HCT116 (cell line): ENCODE data around the gene CEND1. TPM values are rescaled to one million over a fixed set of nuclear protein-coding genes. Genes with fewer than 3 reads are reported as not detected.

Experiments used
- ATAC-seq: fragments of 200-7000 bp; cut with Tn5 transposase; 2 replicates; pipeline ENCODE4 v1.9.1; 2020; ENCODE audit warnings: mild to moderate bottlenecking, moderate library complexity
- BruUV-seq: library from RNA; stranded (reverse); fragments of 400-500 nt; replicated peaks from 2 replicates; lab custom pipeline; 2021; lab: Mats Ljungman, UMichigan
- CTCF ChIA-PET: fragments of 300-600 bp; sonication (Branson Sonifier 250); formaldehyde crosslinking; loops from one replicate; lab custom pipeline; 2021; ENCODE audit warnings: antibody characterized with exemption; lab: Charles Lee
- POLR2A ChIA-PET: fragments of 300-600, 350-600 bp; sonication (Branson Sonifier 250); formaldehyde crosslinking; loops from one replicate; lab custom pipeline; 2021; ENCODE audit warnings: antibody characterized with exemption; lab: Charles Lee
- RAD21 ChIA-PET, 2 experiments: fragments of 300-600 bp; sonication (Branson Sonifier 250); formaldehyde crosslinking; loops; one replicate each; lab custom pipeline; 2023; ENCODE audit warnings: low total read pairs in 2 of 2; ENCODE audit not compliant: uncharacterized antibody in 2 of 2, unreplicated experiment in 2 of 2, low non-redundant PET in 1 of 2; lab: Charles Lee
- DNase-seq: peaks from one replicate; pipeline ENCODE4 v3.0.0-alpha.2; 2010; ENCODE audit warnings: low read depth, low spot score
- H2AFZ ChIP-seq: fragments of 200-600 bp; shearing (Covaris generic), sonication (generic); 2 replicates; pipeline ENCODE4 v1.6.1; 2017; ENCODE audit warnings: low read depth, mixed run types, mixed read lengths, antibody characterized with exemption, low read length; ENCODE audit not compliant: poor library complexity, severe bottlenecking
- H3K27ac ChIP-seq: 2 replicates; pipeline ENCODE4 v1.5.1; 2012; ENCODE audit warnings: low read depth, low read length
- H3K27me3 ChIP-seq: fragments of 200-600 bp; sonication (generic); 2 replicates; pipeline ENCODE4 v1.6.1; 2016; ENCODE audit warnings: mixed run types, low read length, mixed read lengths; ENCODE audit not compliant: insufficient read depth
- H3K36me3 ChIP-seq, 2 experiments: fragments of 200-500 bp in 1 of 2; fragments of 200-600 bp in 1 of 2; sonication (Bioruptor generic) in 1 of 2; sonication (generic) in 1 of 2; 2 replicates each; pipeline versions ENCODE4 v1.5.1 to v1.6.1; 2014 to 2016; ENCODE audit warnings: low read length in 2 of 2, inconsistent platforms in 1 of 2, mixed read lengths in 1 of 2, mixed run types in 1 of 2; ENCODE audit not compliant: insufficient read depth in 2 of 2, control insufficient read depth in 1 of 2
- H3K4me1 ChIP-seq, 2 experiments: fragments of 200-600 bp in 1 of 2; sonication (generic) in 1 of 2; 2 replicates each; pipeline versions ENCODE4 v1.5.1 to v1.6.1; 2012 to 2017; ENCODE audit warnings: low read length in 2 of 2, inconsistent platforms in 1 of 2, mild to moderate bottlenecking in 1 of 2, mixed read lengths in 1 of 2, mixed run types in 1 of 2, moderate library complexity in 1 of 2; ENCODE audit not compliant: insufficient read depth in 2 of 2, control insufficient read depth in 1 of 2
- H3K4me2 ChIP-seq: fragments of 200-600 bp; sonication (generic); 2 replicates; pipeline ENCODE4 v1.6.1; 2017; ENCODE audit warnings: mixed run types, low read length, mixed read lengths
- H3K4me3 ChIP-seq, 2 experiments: fragments of 200-600 bp in 1 of 2; sonication (generic) in 1 of 2; replicated peaks in 1 of 2; 2 replicates each; pipeline ENCODE4 v1.5.1; 2011 to 2016; ENCODE audit warnings: low read length in 2 of 2, control low read depth in 1 of 2, low read depth in 1 of 2, mild to moderate bottlenecking in 1 of 2, mixed read lengths in 1 of 2, mixed run types in 1 of 2
- H3K79me2 ChIP-seq: fragments of 200-600 bp; sonication (generic); 2 replicates; pipeline ENCODE4 v1.6.1; 2017; ENCODE audit warnings: mild to moderate bottlenecking, mixed run types, low read length, moderate library complexity, mixed read lengths; ENCODE audit not compliant: insufficient read depth
- H3K9ac ChIP-seq: fragments of 200-600 bp; sonication (generic); 2 replicates; pipeline ENCODE4 v1.6.1; 2016; ENCODE audit warnings: low read length, mixed read lengths
- H3K9me2 ChIP-seq: fragments of 200-600 bp; sonication (generic), shearing (Covaris generic); 2 replicates; pipeline ENCODE4 v1.6.1; 2017; ENCODE audit warnings: mixed run types, mild to moderate bottlenecking, moderate library complexity; ENCODE audit not compliant: insufficient read depth
- H3K9me3 ChIP-seq, 2 experiments: fragments of 200-500 bp in 1 of 2; fragments of 200-600 bp in 1 of 2; sonication (Bioruptor generic) in 1 of 2; sonication (generic) in 1 of 2; 2 replicates each; pipeline ENCODE4 v1.6.1; 2014 to 2017; ENCODE audit warnings: low read length in 2 of 2, mixed read lengths in 2 of 2, inconsistent platforms in 1 of 2, low read depth in 1 of 2, mild to moderate bottlenecking in 1 of 2, mixed run types in 1 of 2, moderate library complexity in 1 of 2; ENCODE audit not compliant: control insufficient read depth in 1 of 2, insufficient read depth in 1 of 2
- H4K20me1 ChIP-seq: fragments of 200-600 bp; sonication (generic), shearing (Covaris generic); 2 replicates; pipeline ENCODE4 v1.6.1; 2017; ENCODE audit warnings: mixed run types, mild to moderate bottlenecking, moderate library complexity; ENCODE audit not compliant: insufficient read depth
- POLR2AphosphoS5 ChIP-seq: IDR thresholded peaks from 2 replicates; pipeline ENCODE4 v1.6.1; 2011; ENCODE audit warnings: mild to moderate bottlenecking, low read depth, low read length, moderate library complexity
- ZFX ChIP-seq: fragments of 450-650 bp; IDR thresholded peaks from 2 replicates; pipeline ENCODE4 v1.6.1; 2017
- intact Hi-C: fragments of 100-400 bp; cut with micrococcal nuclease; formaldehyde crosslinking; loops from 2 replicates; pipeline ENCODE4 v1.10.0; 2022
- total RNA-seq: library from RNA; stranded (reverse); gene quantifications from one replicate; pipeline ENCODE4 v1.2.1, GENCODE V29; 2021; ENCODE audit not compliant: unreplicated experiment
- TF ChIP-seq, protein P1 (sequence below), 3 experiments: fragments of 200-600 bp in 1 of 3; sonication (generic) in 1 of 3; IDR thresholded peaks in 2 of 3; conservative IDR thresholded peaks in 1 of 3; 2 replicates each; pipeline ENCODE4 v1.5.1; 2012 to 2017; ENCODE audit warnings: low read depth in 2 of 3, low read length in 2 of 3, antibody characterized with exemption in 1 of 3, borderline replicate concordance in 1 of 3, control low read depth in 1 of 3, mild to moderate bottlenecking in 1 of 3, mixed read lengths in 1 of 3, mixed run types in 1 of 3, moderate library complexity in 1 of 3; ENCODE audit not compliant: insufficient read depth in 1 of 3

CEND1 gene
- total RNA-seq, 1 experiment from 2014 or later = 0.27 TPM

GRCh38 chr11:797296-798092 is 7.6 kb upstream of the CEND1 start:
- H3K9me3 ChIP-seq = no peaks in the 10 kb centered on the region
- no peaks in the 10 kb centered on the region for H3K9me2 ChIP-seq
- ChIA-PET CTCF (interaction anchor here (1.7 kb wide), 1 partner anchor 14 kb away, joined by 6 read pairs; no protein-coding TSS in a partner anchor), POLR2A (interaction anchor here (0.9 to 2.9 kb wide), 2 partner anchors 10 to 19 kb away, joined by 4 to 25 read pairs; partner anchors contain the start of gene RPLP2), RAD21 (no interaction called here)
- no peak for DNase-seq
- peak; percentile 49 for ATAC-seq
- peak overlapping the region; percentile 86 to 92 for H3K4me3 ChIP-seq
- peaks cover 29% of the 10 kb centered on the region for H3K79me2 ChIP-seq
- peaks cover 0 to 11% of the 10 kb centered on the region in 2 experiments; a peak in 1 of 4 replicates for H3K36me3 ChIP-seq
- no peaks in the 10 kb centered on the region for H3K27me3 ChIP-seq
- H4K20me1 ChIP-seq = no peaks in the 10 kb centered on the region
- H3K27ac ChIP-seq = peak overlapping the region; percentile 91
- TF ChIP-seq ZFX = peak; percentile 53; the same call in 1 of the 2 replicates
- TF ChIP-seq POLR2AphosphoS5 = peak; percentile 21; the same call in 1 of the 2 replicates
- TF ChIP-seq, protein P1, sequence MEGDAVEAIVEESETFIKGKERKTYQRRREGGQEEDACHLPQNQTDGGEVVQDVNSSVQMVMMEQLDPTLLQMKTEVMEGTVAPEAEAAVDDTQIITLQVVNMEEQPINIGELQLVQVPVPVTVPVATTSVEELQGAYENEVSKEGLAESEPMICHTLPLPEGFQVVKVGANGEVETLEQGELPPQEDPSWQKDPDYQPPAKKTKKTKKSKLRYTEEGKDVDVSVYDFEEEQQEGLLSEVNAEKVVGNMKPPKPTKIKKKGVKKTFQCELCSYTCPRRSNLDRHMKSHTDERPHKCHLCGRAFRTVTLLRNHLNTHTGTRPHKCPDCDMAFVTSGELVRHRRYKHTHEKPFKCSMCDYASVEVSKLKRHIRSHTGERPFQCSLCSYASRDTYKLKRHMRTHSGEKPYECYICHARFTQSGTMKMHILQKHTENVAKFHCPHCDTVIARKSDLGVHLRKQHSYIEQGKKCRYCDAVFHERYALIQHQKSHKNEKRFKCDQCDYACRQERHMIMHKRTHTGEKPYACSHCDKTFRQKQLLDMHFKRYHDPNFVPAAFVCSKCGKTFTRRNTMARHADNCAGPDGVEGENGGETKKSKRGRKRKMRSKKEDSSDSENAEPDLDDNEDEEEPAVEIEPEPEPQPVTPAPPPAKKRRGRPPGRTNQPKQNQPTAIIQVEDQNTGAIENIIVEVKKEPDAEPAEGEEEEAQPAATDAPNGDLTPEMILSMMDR (IDR thresholded peaks at IDR 0.05 in 2 of 3, conservative IDR thresholded peaks at IDR 0.05 in 1 of 3; ENCODE audit: borderline replicate concordance in 1 of 3, insufficient read depth in 1 of 3, low read depth in 2 of 3, low read length in 2 of 3) = no peak
- intact Hi-C loops = no loop called here
- peak overlapping the region; percentile 94 for H3K9ac ChIP-seq
- H3K4me1 ChIP-seq = peaks cover 16 to 42% of the 10 kb centered on the region in 2 experiments
- H3K4me2 ChIP-seq = peak overlapping the region; percentile 97
- H2AFZ ChIP-seq = no peak overlapping the region
- no TSS peak for BruUV-seq
